ENCODE data around the gene UBE2K. TPM values are rescaled to one million over a fixed set of nuclear protein-coding genes. Genes with fewer than 3 reads are reported as not detected.
"Not testable (repeated sequence)": the region's sequence is repeated elsewhere in the genome, so short reads cannot be mapped to it uniquely, and the experiment has no call there.

Gene UBE2K, protein sequence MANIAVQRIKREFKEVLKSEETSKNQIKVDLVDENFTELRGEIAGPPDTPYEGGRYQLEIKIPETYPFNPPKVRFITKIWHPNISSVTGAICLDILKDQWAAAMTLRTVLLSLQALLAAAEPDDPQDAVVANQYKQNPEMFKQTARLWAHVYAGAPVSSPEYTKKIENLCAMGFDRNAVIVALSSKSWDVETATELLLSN
- 13.3 and 16.8 TPM in 2 replicates for total RNA-seq (2014; rRNA removed; shearing (Covaris generic))

- peak within 1 kb of the TSS; percentile 71 for H3K4me3 ChIP-seq
- H3K27ac ChIP-seq, result peak within 1 kb of the TSS; percentile 68
- no peaks in the 10 kb centered on the region for H3K27me3 ChIP-seq (replicated peaks)
- no peaks in the 10 kb centered on the region for H3K9me3 ChIP-seq (replicated peaks)
- peak; percentile 78 to 80 for DNase-seq (ENCODE audit: low read depth in 1 of 2, low spot score in 2 of 2)
- H3K36me3 ChIP-seq, result peaks cover 7% of the 10 kb centered on the region
- H3K4me1 ChIP-seq (replicated peaks), result peaks cover 4% of the 10 kb centered on the region; the same call in 1 of the 2 replicates
Measured at GRCh38 chr4:39697740-39698423, at the start of gene UBE2K. TSS of gene UBE2K (plus strand) at chr4:39698136. CDS start at chr4:39698328, 192 bp downstream.

- Histone ChIP-seq H3K4me1 (replicated peaks) (no peaks in the 10 kb centered on the region), H3K9me3 (replicated peaks) (no peaks in the 10 kb centered on the region), H3K27me3 (replicated peaks) (no peaks in the 10 kb centered on the region), H3K36me3 (no peaks in the 10 kb centered on the region), H3K27ac (no peak overlapping the region), H3K4me3 (no peak overlapping the region)
- no peak for DNase-seq (ENCODE audit: low read depth in 1 of 2, low spot score in 2 of 2)
Measured at GRCh38 chr4:39648213-39648612, 49.7 kb upstream of the UBE2K start.

- no peak overlapping the region for H3K27ac ChIP-seq
- H3K4me1 ChIP-seq (replicated peaks), result no peaks in the 10 kb centered on the region
- H3K9me3 ChIP-seq (replicated peaks), result no peaks in the 10 kb centered on the region
- H3K4me3 ChIP-seq, result no peak overlapping the region
- no peaks in the 10 kb centered on the region for H3K27me3 ChIP-seq (replicated peaks)
- no peaks in the 10 kb centered on the region for H3K36me3 ChIP-seq
- DNase-seq (ENCODE audit: low read depth in 1 of 2, low spot score in 2 of 2), result no peak
Measured at GRCh38 chr4:39648827-39649558, 48.9 kb upstream of the UBE2K start.

DNA sequence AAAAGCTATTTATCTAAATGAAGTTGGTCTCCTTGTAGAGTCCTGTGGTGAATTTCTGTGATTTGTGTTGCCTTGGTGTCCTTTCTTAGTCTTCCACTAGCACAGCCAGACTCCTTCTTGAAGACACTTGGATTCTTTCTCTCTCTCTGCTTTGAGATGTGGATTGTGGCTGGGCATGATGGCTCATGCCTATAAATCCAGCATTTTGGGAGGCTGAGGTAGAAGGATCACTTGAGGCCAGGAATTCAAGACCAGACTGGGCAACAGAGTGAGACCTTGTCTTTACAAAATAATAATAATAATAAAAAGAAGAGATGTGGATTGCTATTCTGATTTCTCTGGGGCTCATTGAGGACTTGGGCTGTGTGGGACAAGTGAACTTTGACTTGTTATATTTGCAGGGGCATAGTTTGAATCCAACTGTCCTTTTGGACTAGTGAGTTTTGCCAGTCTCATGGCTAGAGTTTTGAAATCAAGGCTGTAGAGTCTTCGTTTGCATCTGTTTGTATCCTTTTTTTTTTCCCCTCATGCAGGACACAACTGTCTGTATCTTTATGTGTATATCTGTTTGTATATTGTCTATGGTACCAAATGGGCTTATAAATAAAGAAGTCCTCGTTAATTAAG lies 48.2 kb upstream of the UBE2K start:
- no peak for DNase-seq (ENCODE audit: low read depth in 1 of 2, low spot score in 2 of 2)
- H3K9me3 ChIP-seq (replicated peaks), result no peaks in the 10 kb centered on the region
- H3K4me1 ChIP-seq (replicated peaks), result no peaks in the 10 kb centered on the region
- H3K27me3 ChIP-seq (replicated peaks), result no peaks in the 10 kb centered on the region
- H3K36me3 ChIP-seq, result no peaks in the 10 kb centered on the region
- no peak overlapping the region for H3K4me3 ChIP-seq
- no peak overlapping the region for H3K27ac ChIP-seq

- not testable (repeated sequence) for H3K27ac ChIP-seq
Measured at GRCh38 chr4:39651586-39651985, 46.4 kb upstream of the UBE2K start.

GRCh38 chr4:39655211-39655610 lies 42.7 kb upstream of the UBE2K start:
- Histone ChIP-seq H3K27ac (no peak overlapping the region), H3K36me3 (no peaks in the 10 kb centered on the region), H3K4me1 (replicated peaks) (no peaks in the 10 kb centered on the region), H3K9me3 (replicated peaks) (no peaks in the 10 kb centered on the region), H3K27me3 (replicated peaks) (no peaks in the 10 kb centered on the region), H3K4me3 (no peak overlapping the region)
- DNase-seq (ENCODE audit: low read depth in 1 of 2, low spot score in 2 of 2), result no peak

More at GRCh38 chr4:39651586-39651985, 46.4 kb upstream of the UBE2K start:
- not testable (repeated sequence) for H3K27me3 ChIP-seq (replicated peaks); DNase-seq (ENCODE audit: low read depth in 1 of 2, low spot score in 2 of 2); H3K4me3 ChIP-seq; H3K4me1 ChIP-seq (replicated peaks); H3K9me3 ChIP-seq (replicated peaks); H3K36me3 ChIP-seq

DNA sequence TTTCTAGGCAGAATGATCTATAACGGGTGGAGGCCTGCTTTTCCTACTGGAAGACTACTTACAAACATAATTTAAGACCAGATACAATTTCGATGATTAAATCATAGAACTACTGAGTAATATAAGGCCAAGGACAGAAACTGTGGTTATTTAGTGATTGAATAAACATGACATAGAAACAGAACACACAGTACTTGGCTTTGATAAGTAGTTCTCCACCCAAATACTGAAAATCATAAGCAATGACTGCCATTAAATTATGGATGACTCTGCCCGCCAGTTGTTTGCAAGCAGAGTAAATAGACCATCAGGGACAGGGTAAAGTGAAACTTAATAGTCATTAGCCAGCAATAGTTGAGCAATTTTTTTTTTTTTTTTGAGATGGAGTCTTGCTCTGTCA lies 42.1 kb upstream of the UBE2K start:
- no peak overlapping the region for H3K4me3 ChIP-seq
- no peak for DNase-seq (ENCODE audit: low read depth in 1 of 2, low spot score in 2 of 2)
- H3K36me3 ChIP-seq, result no peaks in the 10 kb centered on the region
- no peaks in the 10 kb centered on the region for H3K4me1 ChIP-seq (replicated peaks)
- H3K27ac ChIP-seq, result no peak overlapping the region
- H3K9me3 ChIP-seq (replicated peaks), result no peaks in the 10 kb centered on the region
- no peaks in the 10 kb centered on the region for H3K27me3 ChIP-seq (replicated peaks)

GRCh38 chr4:39656638-39657037 lies 41.3 kb upstream of the UBE2K start:
- H3K4me3 ChIP-seq; H3K27ac ChIP-seq; DNase-seq (ENCODE audit: low read depth in 1 of 2, low spot score in 2 of 2); H3K9me3 ChIP-seq (replicated peaks); H3K4me1 ChIP-seq (replicated peaks); H3K27me3 ChIP-seq (replicated peaks); H3K36me3 ChIP-seq: not testable (repeated sequence)

- Histone ChIP-seq H3K4me3 (no peak overlapping the region), H3K36me3 (no peaks in the 10 kb centered on the region), H3K4me1 (replicated peaks) (no peaks in the 10 kb centered on the region), H3K9me3 (replicated peaks) (no peaks in the 10 kb centered on the region), H3K27me3 (replicated peaks) (no peaks in the 10 kb centered on the region), H3K27ac (no peak overlapping the region)
- DNase-seq (ENCODE audit: low read depth in 1 of 2, low spot score in 2 of 2), result no peak
Measured at GRCh38 chr4:39657465-39657864, 40.5 kb upstream of the UBE2K start.

GRCh38 chr4:39658756-39659155 lies 39.2 kb upstream of the UBE2K start:
- no peak for DNase-seq (ENCODE audit: low read depth in 1 of 2, low spot score in 2 of 2)
- Histone ChIP-seq H3K4me1 (replicated peaks) (no peaks in the 10 kb centered on the region), H3K36me3 (no peaks in the 10 kb centered on the region), H3K4me3 (no peak overlapping the region), H3K27me3 (replicated peaks) (no peaks in the 10 kb centered on the region), H3K27ac (no peak overlapping the region), H3K9me3 (replicated peaks) (no peaks in the 10 kb centered on the region)

- H3K36me3 ChIP-seq, result no peaks in the 10 kb centered on the region
- no peak overlapping the region for H3K27ac ChIP-seq
- H3K9me3 ChIP-seq (replicated peaks), result no peaks in the 10 kb centered on the region
- H3K4me1 ChIP-seq (replicated peaks), result peaks cover 7% of the 10 kb centered on the region
- H3K4me3 ChIP-seq, result no peak overlapping the region
- DNase-seq (ENCODE audit: low read depth in 1 of 2, low spot score in 2 of 2), result no peak
- H3K27me3 ChIP-seq (replicated peaks), result no peaks in the 10 kb centered on the region
Measured at GRCh38 chr4:39660045-39660444, 37.9 kb upstream of the UBE2K start.

DNA sequence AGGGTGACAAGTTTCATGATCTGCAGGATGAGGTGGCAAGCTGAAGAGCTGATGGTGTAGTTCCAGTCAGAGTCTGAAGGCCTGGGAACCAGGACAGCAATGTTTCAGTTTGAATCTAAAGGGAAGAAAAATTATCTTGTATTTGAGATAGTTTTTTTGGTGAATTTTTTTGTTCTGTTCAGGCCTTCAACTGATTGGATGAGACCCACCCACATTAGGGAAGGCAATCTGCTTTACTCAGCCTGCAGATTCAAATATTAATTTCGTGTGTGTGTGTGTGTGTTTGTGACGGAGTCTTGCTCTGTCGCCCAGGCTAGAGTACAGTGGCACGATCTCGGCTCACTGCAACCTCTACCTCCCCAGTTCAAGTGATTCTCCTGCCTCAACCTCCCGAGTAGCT lies 37.2 kb upstream of the UBE2K start:
- Histone ChIP-seq H3K4me3 (no peak overlapping the region), H3K4me1 (replicated peaks) (peaks cover 10% of the 10 kb centered on the region), H3K9me3 (replicated peaks) (no peaks in the 10 kb centered on the region), H3K27me3 (replicated peaks) (no peaks in the 10 kb centered on the region), H3K27ac (no peak overlapping the region), H3K36me3 (no peaks in the 10 kb centered on the region)
- no peak for DNase-seq (ENCODE audit: low read depth in 1 of 2, low spot score in 2 of 2)

- DNase-seq (ENCODE audit: low read depth in 1 of 2, low spot score in 2 of 2), result no peak
- H3K27me3 ChIP-seq (replicated peaks), result no peaks in the 10 kb centered on the region
Measured at GRCh38 chr4:39662683-39663082, 35.3 kb upstream of the UBE2K start.

More at GRCh38 chr4:39662683-39663082, 35.3 kb upstream of the UBE2K start:
- Histone ChIP-seq H3K9me3 (replicated peaks) (no peaks in the 10 kb centered on the region), H3K36me3 (no peaks in the 10 kb centered on the region), H3K27ac (no peak overlapping the region), H3K4me3 (no peak overlapping the region), H3K4me1 (replicated peaks) (peaks cover 10% of the 10 kb centered on the region)
